GM23338 (cell line): Measurements from ENCODE around the gene RNF217. TPM values are rescaled to one million over a fixed set of nuclear protein-coding genes. Genes with fewer than 3 reads are reported as not detected.

Experiments
- ATAC-seq: fragments of 200-7000 bp; cut with Tn5 transposase; 3 replicates; pipeline ENCODE4 v1.9.1; 2020
- DNase-seq: peaks from one replicate; pipeline ENCODE4 v3.0.0-alpha.2; 2015; ENCODE audit warnings: low spot score
- H2AFZ ChIP-seq: fragments of 200-600 bp; sonication (generic); 2 replicates; pipeline ENCODE4 v1.8.0; 2016; ENCODE audit warnings: antibody characterized with exemption, mild to moderate bottlenecking, moderate library complexity
- H3F3A ChIP-seq: fragments of 200-600 bp; sonication (generic); replicated peaks from 2 replicates; pipeline ENCODE4 v1.8.0; 2017; ENCODE audit warnings: antibody characterized with exemption, mixed run types, low read depth
- H3K27ac ChIP-seq: fragments of 200-600 bp; sonication (generic); 2 replicates; pipeline ENCODE4 v1.6.1; 2016; ENCODE audit warnings: low read depth
- H3K27me3 ChIP-seq: fragments of 200-600 bp; sonication (generic); 2 replicates; pipeline ENCODE4 v1.8.0; 2016; ENCODE audit warnings: mild to moderate bottlenecking, mixed run types, moderate library complexity; ENCODE audit not compliant: insufficient read depth
- H3K36me3 ChIP-seq: fragments of 200-600 bp; sonication (generic); 2 replicates; pipeline ENCODE4 v1.8.0; 2016; ENCODE audit warnings: mild to moderate bottlenecking; ENCODE audit not compliant: insufficient read depth
- H3K4me1 ChIP-seq: fragments of 200-600 bp; sonication (generic); 2 replicates; pipeline ENCODE4 v1.8.0; 2016; ENCODE audit warnings: mild to moderate bottlenecking, moderate library complexity; ENCODE audit not compliant: insufficient read depth
- H3K4me2 ChIP-seq: fragments of 200-600 bp; sonication (generic); 2 replicates; pipeline ENCODE4 v1.7.1; 2017; ENCODE audit warnings: mixed run types
- H3K4me3 ChIP-seq: fragments of 200-600 bp; sonication (generic); 2 replicates; pipeline ENCODE4 v1.6.1; 2016; ENCODE audit warnings: mixed run types
- H3K79me2 ChIP-seq: fragments of 200-600 bp; sonication (generic); replicated peaks from 2 replicates; pipeline ENCODE4 v1.8.0; 2017; ENCODE audit warnings: mild to moderate bottlenecking; ENCODE audit not compliant: insufficient read depth
- H3K9me2 ChIP-seq: fragments of 200-600 bp; sonication (generic); 2 replicates; pipeline ENCODE4 v1.8.0; 2017; ENCODE audit not compliant: insufficient read depth
- H4K20me1 ChIP-seq: fragments of 200-600 bp; sonication (generic); replicated peaks from 2 replicates; pipeline ENCODE4 v1.8.0; 2017; ENCODE audit warnings: mild to moderate bottlenecking; ENCODE audit not compliant: insufficient read depth
- H3K27ac Mint-ChIP-seq: 2 replicates; pipeline ENCODE4 v1.8.0; 2020; ENCODE audit warnings: inconsistent platforms, mild to moderate bottlenecking, moderate library complexity, mixed read lengths
- H3K27me3 Mint-ChIP-seq: 3 replicates; pipeline ENCODE4 v1.8.0; 2022; ENCODE audit warnings: low read depth, mild to moderate bottlenecking, moderate library complexity, mixed read lengths, inconsistent platforms; ENCODE audit not compliant: insufficient read depth, poor library complexity
- H3K36me3 Mint-ChIP-seq: 3 replicates; pipeline ENCODE4 v1.8.0; 2021; ENCODE audit warnings: low read depth, mild to moderate bottlenecking, inconsistent platforms, moderate library complexity, mixed read lengths
- H3K4me1 Mint-ChIP-seq: 3 replicates; pipeline ENCODE4 v1.8.0; 2020; ENCODE audit warnings: mild to moderate bottlenecking, inconsistent platforms, mixed read lengths
- H3K4me3 Mint-ChIP-seq: 3 replicates; pipeline ENCODE4 v1.8.0; 2021; ENCODE audit warnings: moderate library complexity, mild to moderate bottlenecking, inconsistent platforms, mixed read lengths
- H3K9me3 Mint-ChIP-seq: 3 replicates; pipeline ENCODE4 v1.8.0; 2020; ENCODE audit warnings: moderate library complexity, mild to moderate bottlenecking, inconsistent platforms, mixed read lengths
- CREB1 ChIP-seq: fragments of 250-450 bp; sonication (Bioruptor Pico); IDR thresholded peaks from 2 replicates; pipeline ENCODE4 v1.5.0; 2020; ENCODE audit warnings: low read depth, mild to moderate bottlenecking, moderate library complexity
- ETS1 ChIP-seq: IDR thresholded peaks from 2 replicates; pipeline ENCODE4 v1.6.1; 2016; ENCODE audit warnings: antibody characterized with exemption
- EZH2 ChIP-seq: fragments of 200-600 bp; sonication (generic); IDR thresholded peaks from one replicate; pipeline ENCODE4 v1.8.0; 2017; ENCODE audit warnings: antibody characterized with exemption, mild to moderate bottlenecking, low read depth; ENCODE audit not compliant: unreplicated experiment
- EZH2phosphoT487 ChIP-seq: fragments of 200-600 bp; sonication (generic); IDR thresholded peaks from one replicate; pipeline ENCODE4 v1.8.1; 2018; ENCODE audit warnings: antibody characterized with exemption; ENCODE audit not compliant: unreplicated experiment
- JUNB ChIP-seq: IDR thresholded peaks from one replicate; pipeline ENCODE4 v1.6.1; 2016; ENCODE audit warnings: antibody characterized with exemption; ENCODE audit not compliant: unreplicated experiment
- NANOG ChIP-seq: IDR thresholded peaks from 2 replicates; pipeline ENCODE4 v1.6.1; 2016; ENCODE audit warnings: antibody characterized with exemption, borderline replicate concordance
- POLR2AphosphoS5 ChIP-seq: IDR thresholded peaks from 2 replicates; pipeline ENCODE4 v1.6.1; 2016; ENCODE audit warnings: antibody characterized with exemption, low read depth
- REST ChIP-seq: IDR thresholded peaks from one replicate; pipeline ENCODE4 v1.6.1; 2018; ENCODE audit warnings: antibody characterized with exemption; ENCODE audit not compliant: unreplicated experiment
- STAT1 ChIP-seq: IDR thresholded peaks from one replicate; pipeline ENCODE4 v1.6.1; 2016; ENCODE audit warnings: antibody characterized with exemption; ENCODE audit not compliant: unreplicated experiment
- ZNF114 ChIP-seq: fragments of 250-450 bp; sonication (Bioruptor Pico); IDR thresholded peaks from 2 replicates; pipeline ENCODE4 v1.5.0; 2020; ENCODE audit warnings: mild to moderate bottlenecking, moderate library complexity
- ZNF331 ChIP-seq: fragments of 250-450 bp; sonication (Bioruptor Pico); IDR thresholded peaks from 2 replicates; pipeline ENCODE4 v1.5.0; 2020; ENCODE audit warnings: low read depth, mild to moderate bottlenecking, moderate library complexity
- polyA plus RNA-seq: library from polyadenylated mRNA; unstranded; fragments of >200 nt; fragmentation: Nextera tagmentation; extraction: Ambion mirVana; gene quantifications from 2 replicates; pipeline ENCODE4 v1.2.1, GENCODE V29; 2016
- total RNA-seq: library from RNA; depleted of rRNA; stranded (reverse); fragments of >200 nt; shearing (Covaris generic); gene quantifications from 2 replicates; pipeline ENCODE4 v1.2.3, GENCODE V29; 2014
- TF ChIP-seq, protein P1 (sequence below), 2 experiments: fragments of 200-600 bp in 1 of 2; sonication (generic) in 1 of 2; conservative IDR thresholded peaks; 2 replicates each; pipeline versions ENCODE4 v1.5.1 to v1.6.1; 2016 to 2017; ENCODE audit warnings: antibody characterized with exemption in 2 of 2, low read depth in 2 of 2, mild to moderate bottlenecking in 2 of 2, moderate library complexity in 1 of 2
- TF ChIP-seq, protein P2 (sequence below): fragments of 250-450 bp; sonication (Bioruptor Pico); IDR thresholded peaks from 2 replicates; pipeline ENCODE4 v1.5.0; 2020; ENCODE audit warnings: mild to moderate bottlenecking, moderate library complexity

Gene RNF217
- total and polyA plus RNA-seq, 2 experiments from 2014 or later: 1.7 to 6.2 TPM

DNA sequence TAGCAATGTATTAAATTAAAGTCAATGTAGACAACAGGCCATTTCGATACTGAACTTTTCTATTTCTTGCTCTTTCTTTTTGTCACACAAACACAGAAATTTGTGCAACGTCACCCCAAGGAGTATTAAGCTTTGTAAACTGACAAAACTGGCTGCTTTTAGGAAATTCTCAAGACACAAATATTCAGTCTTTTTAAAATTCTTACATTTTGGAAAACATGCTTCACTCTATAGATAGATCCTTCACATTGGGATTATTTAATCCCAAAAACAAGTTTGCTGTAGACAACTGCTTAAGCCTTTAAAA lies 121.4 kb downstream of the RNF217 start:
- Histone ChIP-seq H3K27ac (no peak overlapping the region), H3K9me2 (no peaks in the 10 kb centered on the region), H3K4me2 (no peak overlapping the region), H3F3A (no peaks in the 10 kb centered on the region), H3K79me2 (no peaks in the 10 kb centered on the region), H3K4me1 (no peaks in the 10 kb centered on the region), H3K36me3 (no peaks in the 10 kb centered on the region), H2AFZ (no peak overlapping the region), H4K20me1 (no peaks in the 10 kb centered on the region), H3K27me3 (no peaks in the 10 kb centered on the region), H3K4me3 (no peak overlapping the region)
- Mint-ChIP-seq H3K36me3 (no peaks in the 10 kb centered on the region), H3K9me3 (no peaks in the 10 kb centered on the region), H3K4me1 (peaks cover 3% of the 10 kb centered on the region; the same call in 2 of the 3 replicates), H3K27ac (no peak overlapping the region), H3K27me3 (no peaks in the 10 kb centered on the region), H3K4me3 (no peak overlapping the region)
- DNase-seq: no peak
- ATAC-seq: no peak
- TF ChIP-seq, protein P1, sequence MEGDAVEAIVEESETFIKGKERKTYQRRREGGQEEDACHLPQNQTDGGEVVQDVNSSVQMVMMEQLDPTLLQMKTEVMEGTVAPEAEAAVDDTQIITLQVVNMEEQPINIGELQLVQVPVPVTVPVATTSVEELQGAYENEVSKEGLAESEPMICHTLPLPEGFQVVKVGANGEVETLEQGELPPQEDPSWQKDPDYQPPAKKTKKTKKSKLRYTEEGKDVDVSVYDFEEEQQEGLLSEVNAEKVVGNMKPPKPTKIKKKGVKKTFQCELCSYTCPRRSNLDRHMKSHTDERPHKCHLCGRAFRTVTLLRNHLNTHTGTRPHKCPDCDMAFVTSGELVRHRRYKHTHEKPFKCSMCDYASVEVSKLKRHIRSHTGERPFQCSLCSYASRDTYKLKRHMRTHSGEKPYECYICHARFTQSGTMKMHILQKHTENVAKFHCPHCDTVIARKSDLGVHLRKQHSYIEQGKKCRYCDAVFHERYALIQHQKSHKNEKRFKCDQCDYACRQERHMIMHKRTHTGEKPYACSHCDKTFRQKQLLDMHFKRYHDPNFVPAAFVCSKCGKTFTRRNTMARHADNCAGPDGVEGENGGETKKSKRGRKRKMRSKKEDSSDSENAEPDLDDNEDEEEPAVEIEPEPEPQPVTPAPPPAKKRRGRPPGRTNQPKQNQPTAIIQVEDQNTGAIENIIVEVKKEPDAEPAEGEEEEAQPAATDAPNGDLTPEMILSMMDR (conservative IDR thresholded peaks at IDR 0.05; ENCODE audit: low read depth in 2 of 2): no peak
- TF ChIP-seq CREB1 (CRISPR knock-in tag) (no peak), EZH2 (no peak), JUNB (no peak), ZNF114 (CRISPR knock-in tag) (no peak), EZH2phosphoT487 (no peak), STAT1 (no peak), POLR2AphosphoS5 (no peak), ETS1 (no peak), REST (no peak), ZNF331 (CRISPR knock-in tag) (no peak), NANOG (no peak)
- TF ChIP-seq, protein P2, sequence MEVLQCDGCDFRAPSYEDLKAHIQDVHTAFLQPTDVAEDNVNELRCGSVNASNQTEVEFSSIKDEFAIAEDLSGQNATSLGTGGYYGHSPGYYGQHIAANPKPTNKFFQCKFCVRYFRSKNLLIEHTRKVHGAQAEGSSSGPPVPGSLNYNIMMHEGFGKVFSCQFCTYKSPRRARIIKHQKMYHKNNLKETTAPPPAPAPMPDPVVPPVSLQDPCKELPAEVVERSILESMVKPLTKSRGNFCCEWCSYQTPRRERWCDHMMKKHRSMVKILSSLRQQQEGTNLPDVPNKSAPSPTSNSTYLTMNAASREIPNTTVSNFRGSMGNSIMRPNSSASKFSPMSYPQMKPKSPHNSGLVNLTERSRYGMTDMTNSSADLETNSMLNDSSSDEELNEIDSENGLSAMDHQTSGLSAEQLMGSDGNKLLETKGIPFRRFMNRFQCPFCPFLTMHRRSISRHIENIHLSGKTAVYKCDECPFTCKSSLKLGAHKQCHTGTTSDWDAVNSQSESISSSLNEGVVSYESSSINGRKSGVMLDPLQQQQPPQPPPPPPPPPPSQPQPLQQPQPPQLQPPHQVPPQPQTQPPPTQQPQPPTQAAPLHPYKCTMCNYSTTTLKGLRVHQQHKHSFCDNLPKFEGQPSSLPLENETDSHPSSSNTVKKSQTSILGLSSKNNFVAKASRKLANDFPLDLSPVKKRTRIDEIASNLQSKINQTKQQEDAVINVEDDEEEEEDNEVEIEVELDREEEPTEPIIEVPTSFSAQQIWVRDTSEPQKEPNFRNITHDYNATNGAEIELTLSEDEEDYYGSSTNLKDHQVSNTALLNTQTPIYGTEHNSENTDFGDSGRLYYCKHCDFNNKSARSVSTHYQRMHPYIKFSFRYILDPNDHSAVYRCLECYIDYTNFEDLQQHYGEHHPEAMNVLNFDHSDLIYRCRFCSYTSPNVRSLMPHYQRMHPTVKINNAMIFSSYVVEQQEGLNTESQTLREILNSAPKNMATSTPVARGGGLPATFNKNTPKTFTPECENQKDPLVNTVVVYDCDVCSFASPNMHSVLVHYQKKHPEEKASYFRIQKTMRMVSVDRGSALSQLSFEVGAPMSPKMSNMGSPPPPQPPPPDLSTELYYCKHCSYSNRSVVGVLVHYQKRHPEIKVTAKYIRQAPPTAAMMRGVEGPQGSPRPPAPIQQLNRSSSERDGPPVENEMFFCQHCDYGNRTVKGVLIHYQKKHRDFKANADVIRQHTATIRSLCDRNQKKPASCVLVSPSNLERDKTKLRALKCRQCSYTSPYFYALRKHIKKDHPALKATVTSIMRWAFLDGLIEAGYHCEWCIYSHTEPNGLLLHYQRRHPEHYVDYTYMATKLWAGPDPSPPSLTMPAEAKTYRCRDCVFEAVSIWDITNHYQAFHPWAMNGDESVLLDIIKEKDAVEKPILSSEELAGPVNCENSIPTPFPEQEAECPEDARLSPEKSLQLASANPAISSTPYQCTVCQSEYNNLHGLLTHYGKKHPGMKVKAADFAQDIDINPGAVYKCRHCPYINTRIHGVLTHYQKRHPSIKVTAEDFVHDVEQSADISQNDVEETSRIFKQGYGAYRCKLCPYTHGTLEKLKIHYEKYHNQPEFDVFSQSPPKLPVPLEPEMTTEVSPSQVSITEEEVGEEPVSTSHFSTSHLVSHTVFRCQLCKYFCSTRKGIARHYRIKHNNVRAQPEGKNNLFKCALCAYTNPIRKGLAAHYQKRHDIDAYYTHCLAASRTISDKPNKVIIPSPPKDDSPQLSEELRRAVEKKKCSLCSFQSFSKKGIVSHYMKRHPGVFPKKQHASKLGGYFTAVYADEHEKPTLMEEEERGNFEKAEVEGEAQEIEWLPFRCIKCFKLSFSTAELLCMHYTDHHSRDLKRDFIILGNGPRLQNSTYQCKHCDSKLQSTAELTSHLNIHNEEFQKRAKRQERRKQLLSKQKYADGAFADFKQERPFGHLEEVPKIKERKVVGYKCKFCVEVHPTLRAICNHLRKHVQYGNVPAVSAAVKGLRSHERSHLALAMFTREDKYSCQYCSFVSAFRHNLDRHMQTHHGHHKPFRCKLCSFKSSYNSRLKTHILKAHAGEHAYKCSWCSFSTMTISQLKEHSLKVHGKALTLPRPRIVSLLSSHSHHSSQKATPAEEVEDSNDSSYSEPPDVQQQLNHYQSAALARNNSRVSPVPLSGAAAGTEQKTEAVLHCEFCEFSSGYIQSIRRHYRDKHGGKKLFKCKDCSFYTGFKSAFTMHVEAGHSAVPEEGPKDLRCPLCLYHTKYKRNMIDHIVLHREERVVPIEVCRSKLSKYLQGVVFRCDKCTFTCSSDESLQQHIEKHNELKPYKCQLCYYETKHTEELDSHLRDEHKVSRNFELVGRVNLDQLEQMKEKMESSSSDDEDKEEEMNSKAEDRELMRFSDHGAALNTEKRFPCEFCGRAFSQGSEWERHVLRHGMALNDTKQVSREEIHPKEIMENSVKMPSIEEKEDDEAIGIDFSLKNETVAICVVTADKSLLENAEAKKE (CRISPR knock-in tag): no peak
